GM18502 (cell line): ENCODE data around the gene HPRT1.
"Not testable (repeated sequence)": the region's sequence is repeated elsewhere in the genome, so short reads cannot be mapped to it uniquely, and the experiment has no call there.

Experiments used
- ATAC-seq: cut with Tn5 transposase; IDR thresholded peaks from one replicate; pipeline ENCODE4 v1.9.1; 2021; ENCODE audit warnings: mild to moderate bottlenecking; ENCODE audit not compliant: unreplicated experiment, poor library complexity

Gene HPRT1, protein sequence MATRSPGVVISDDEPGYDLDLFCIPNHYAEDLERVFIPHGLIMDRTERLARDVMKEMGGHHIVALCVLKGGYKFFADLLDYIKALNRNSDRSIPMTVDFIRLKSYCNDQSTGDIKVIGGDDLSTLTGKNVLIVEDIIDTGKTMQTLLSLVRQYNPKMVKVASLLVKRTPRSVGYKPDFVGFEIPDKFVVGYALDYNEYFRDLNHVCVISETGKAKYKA

DNA sequence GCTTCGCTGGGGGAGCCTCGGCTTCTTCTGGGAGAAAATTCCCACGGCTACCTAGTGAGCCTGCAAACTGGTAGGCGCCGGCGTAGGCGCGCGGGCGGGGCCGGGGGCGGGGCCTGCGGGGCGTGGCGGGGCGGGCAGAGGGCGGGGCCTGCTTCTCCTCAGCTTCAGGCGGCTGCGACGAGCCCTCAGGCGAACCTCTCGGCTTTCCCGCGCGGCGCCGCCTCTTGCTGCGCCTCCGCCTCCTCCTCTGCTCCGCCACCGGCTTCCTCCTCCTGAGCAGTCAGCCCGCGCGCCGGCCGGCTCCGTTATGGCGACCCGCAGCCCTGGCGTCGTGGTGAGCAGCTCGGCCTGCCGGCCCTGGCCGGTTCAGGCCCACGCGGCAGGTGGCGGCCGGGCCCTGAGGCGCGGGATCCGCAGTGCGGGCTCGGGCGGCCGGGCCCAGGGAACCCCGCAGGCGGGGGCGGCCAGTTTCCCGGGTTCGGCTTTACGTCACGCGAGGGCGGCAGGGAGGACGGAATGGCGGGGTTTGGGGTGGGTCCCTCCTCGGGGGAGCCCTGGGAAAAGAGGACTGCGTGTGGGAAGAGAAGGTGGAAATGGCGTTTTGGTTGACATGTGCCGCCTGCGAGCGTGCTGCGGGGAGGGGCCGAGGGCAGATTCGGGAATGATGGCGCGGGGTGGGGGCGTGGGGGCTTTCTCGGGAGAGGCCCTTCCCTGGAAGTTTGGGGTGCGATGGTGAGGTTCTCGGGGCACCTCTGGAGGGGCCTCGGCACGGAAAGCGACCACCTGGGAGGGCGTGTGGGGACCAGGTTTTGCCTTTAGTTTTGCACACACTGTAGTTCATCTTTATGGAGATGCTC is at the start of gene HPRT1:
Gene HPRT1, plus strand, starts transcription at position 161 of the 857 bp plus-strand sequence. Its CDS starts 147 bp downstream, at position 308.
- peak; percentile 87 for ATAC-seq

GRCh38 chrX:134416087-134416486 is 43.9 kb upstream of the HPRT1 start:
- ATAC-seq = no peak

- no peak for ATAC-seq
These were observed 41.5 kb upstream of the HPRT1 start for GRCh38 chrX:134418317-134419113.

GRCh38 chrX:134419784-134420183 is 40.2 kb upstream of the HPRT1 start:
- ATAC-seq = no peak

DNA sequence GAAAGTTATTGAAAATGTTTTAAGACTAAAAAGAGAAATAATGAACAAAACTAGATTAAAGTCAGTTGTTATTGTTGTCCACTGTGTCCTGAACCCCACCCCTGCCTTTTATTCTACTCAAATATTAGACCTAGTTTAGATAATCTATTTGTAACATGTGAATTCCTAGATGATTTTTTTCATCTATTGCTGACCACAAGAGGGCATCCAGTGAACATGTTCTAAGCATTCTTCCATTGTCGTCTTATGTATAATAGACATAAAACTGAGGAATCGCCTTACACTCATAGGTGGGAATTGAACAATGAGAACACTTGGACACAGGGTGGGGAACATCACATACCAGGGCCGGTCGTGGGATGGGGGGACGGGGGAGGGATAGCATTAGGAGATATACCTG is 36.4 kb upstream of the HPRT1 start:
- ATAC-seq = no peak

DNA sequence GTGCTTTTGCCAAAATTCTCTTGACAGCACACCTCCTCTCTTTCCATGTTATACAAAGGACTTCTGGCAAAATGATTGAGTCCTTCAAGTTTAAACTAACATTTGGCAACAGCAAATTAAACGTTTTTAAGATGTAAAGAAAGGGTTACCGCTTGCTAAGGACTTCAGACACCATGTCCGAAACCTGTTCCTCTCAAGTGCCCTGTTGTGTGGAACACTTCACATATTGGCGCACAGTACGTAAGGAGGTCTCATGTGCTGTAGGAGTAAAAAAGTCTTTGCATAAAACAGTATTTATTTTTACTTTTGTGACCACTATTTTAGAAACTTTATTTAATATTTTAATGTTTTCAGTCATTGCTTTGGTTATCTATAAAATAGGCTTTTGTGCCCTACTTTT is 33.7 kb upstream of the HPRT1 start:
- no peak for ATAC-seq

- ATAC-seq = no peak
These were observed 28.1 kb upstream of the HPRT1 start for GRCh38 chrX:134431894-134432293.

DNA sequence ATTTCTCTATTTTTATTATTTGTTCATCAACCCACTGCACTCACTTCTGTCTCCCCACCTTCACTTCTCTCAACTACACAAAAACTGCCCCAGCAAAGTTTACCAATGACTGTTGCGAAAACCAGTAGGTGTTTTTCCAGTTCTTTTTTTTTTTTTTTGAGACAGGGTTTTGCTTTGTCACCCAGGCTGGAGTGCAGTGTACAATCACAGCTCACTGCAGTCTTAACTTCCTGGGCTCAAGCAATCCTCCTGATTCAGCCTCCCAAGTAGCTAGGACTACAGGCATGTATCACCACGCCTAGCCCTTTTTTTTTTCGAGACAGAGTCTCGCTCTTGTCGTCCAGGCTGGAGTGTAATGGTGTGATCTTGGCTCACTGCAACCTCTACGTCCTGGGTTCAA is 24.1 kb upstream of the HPRT1 start:
- no peak for ATAC-seq

GRCh38 chrX:134443020-134443419 is 16.9 kb upstream of the HPRT1 start:
- no peak for ATAC-seq

- ATAC-seq = no peak
These were observed 16.5 kb upstream of the HPRT1 start for GRCh38 chrX:134443461-134443860.

- no peak for ATAC-seq
These were observed 15.3 kb upstream of the HPRT1 start for GRCh38 chrX:134444681-134445080.

DNA sequence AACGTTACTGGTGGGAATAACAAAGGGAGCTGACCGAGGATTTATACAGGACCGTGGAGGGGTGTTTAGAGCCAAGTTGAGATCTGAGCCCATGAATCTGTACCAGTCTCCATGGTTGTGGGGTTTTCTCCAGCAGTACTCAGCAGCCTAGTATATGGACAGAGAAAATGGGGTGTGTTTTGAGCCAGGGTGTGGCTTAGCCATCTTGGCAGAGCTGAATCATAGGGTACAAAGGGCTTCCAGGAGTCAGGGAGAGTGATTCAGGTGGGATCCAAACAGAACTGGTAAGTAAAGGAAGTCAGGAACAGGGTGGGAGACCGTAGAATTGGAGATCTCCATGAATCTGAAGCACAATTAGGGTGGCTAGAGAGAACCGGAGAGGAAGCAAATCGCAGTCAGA is 7.4 kb upstream of the HPRT1 start:
- no peak for ATAC-seq

DNA sequence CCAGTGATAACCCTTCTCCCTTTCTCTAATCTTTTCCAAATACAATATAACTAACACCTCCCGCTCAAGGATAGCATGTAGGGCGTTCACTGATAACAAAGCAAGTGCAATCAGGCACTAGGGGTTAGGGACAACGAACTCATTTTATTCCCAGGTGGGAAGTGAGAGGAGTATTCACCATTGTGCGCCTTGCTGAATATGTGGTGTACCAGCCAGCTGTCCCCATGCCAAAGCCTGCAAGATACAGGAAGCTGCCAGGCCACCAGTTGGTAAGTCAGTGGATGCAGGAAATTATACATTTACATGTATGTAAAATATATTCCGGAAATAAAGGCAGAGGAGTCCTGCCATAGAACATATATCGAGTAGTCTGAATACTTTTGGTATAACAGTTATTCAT is 6.3 kb upstream of the HPRT1 start:
- no peak for ATAC-seq

- ATAC-seq = no peak
These were observed 5.5 kb upstream of the HPRT1 start for GRCh38 chrX:134454506-134454905.

- no peak for ATAC-seq
These were observed 2.3 kb upstream of the HPRT1 start for GRCh38 chrX:134457708-134458107.

DNA sequence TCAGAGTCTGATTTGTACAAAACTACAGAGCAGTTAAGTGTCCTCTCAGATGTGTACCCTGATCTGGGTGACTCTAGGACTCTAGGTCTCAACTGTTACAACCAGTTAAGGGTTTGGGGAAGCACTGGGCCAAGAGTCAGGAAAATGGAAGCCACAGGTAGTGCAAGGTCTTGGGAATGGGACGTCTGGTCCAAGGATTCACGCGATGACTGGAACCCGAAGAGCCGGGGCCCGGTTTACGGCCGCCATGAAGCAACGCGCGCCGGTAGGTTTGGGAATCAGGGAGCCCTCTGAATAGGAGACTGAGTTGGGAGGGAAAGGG is 321 bp upstream of the HPRT1 start:
- peak; percentile 18 for ATAC-seq

- ATAC-seq = peak; percentile 16
These were observed 876 bp downstream of the HPRT1 start for GRCh38 chrX:134460862-134461220.

DNA sequence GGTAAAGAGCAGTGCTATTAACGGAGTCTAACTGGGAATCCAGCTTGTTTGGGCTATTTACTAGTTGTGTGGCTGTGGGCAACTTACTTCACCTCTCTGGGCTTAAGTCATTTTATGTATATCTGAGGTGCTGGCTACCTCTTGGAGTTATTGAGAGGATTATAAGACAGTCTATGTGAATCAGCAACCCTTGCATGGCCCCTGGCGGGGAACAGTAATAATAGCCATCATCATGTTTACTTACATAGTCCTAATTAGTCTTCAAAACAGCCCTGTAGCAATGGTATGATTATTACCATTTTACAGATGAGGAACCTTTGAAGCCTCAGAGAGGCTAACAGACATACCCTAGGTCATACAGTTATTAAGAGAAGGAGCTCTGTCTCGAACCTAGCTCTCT is 1.5 kb downstream of the HPRT1 start:
- ATAC-seq = no peak

DNA sequence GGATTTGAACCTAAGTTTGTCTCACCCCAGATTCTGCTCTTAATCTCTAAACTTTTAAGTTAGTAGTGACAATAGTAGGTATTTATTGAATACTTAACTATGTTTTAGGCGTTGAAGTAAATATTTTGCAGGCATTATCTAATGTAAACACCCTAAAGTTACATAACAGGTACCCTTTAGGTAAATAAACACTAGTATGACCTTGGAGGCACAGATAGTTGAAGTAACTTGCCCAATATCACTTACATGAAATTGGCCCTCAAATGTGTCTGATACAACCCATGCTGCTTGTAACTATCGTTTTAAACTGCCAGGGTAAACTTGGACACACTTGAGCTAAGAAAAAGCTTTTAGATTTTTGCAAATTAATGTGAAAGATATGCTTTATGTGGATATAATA is 3.0 kb downstream of the HPRT1 start:
- ATAC-seq = no peak

DNA sequence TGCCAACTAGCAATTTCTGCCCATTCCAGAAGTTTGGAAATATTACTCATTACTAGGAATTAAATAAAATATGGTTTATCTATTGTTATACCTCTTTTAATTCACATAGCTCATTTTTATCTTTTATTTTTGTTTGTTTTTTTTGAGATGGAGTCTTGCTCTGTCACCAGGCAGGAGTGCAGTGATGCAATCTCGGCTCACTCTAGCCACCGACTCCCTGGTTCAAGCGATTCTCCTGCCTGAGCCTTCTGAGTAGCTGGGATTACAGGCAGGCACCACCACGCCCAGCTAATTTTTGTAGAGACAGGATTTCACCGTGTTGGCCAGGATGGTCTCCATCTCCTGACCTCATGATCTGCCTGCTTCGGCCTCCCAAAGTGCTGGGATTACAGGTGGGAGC is 4.5 kb downstream of the HPRT1 start:
- not testable (repeated sequence) for ATAC-seq

GRCh38 chrX:134469486-134469885 is 9.5 kb downstream of the HPRT1 start:
- ATAC-seq = no peak
